H7 (cell line): Measurements from ENCODE around the gene SLC9C1. TPM values are rescaled to one million over a fixed set of nuclear protein-coding genes. Genes with fewer than 3 reads are reported as not detected.
"Not testable (repeated sequence)": the region's sequence is repeated elsewhere in the genome, so short reads cannot be mapped to it uniquely, and the experiment has no call there.

Experiments used
- DNase-seq: peaks from one replicate; pipeline ENCODE4 v3.0.0; 2012
- H3K27me3 ChIP-seq: 2 replicates; pipeline ENCODE4 v1.6.0; 2011; ENCODE audit warnings: mild to moderate bottlenecking, low read length; ENCODE audit not compliant: control insufficient read depth, insufficient read depth
- H3K36me3 ChIP-seq: replicated peaks from 2 replicates; pipeline ENCODE4 v1.5.1; 2011; ENCODE audit warnings: low read length; ENCODE audit not compliant: control insufficient read depth, insufficient read depth
- H3K4me3 ChIP-seq: 2 replicates; pipeline ENCODE4 v1.5.1; 2011; ENCODE audit warnings: low read depth, mild to moderate bottlenecking, control low read depth, low read length, moderate library complexity; ENCODE audit not compliant: insufficient read depth
- total RNA-seq: library from RNA; depleted of rRNA; stranded (reverse); fragments of >200 nt; shearing (Covaris generic); gene quantifications from 2 replicates; pipeline ENCODE4 v1.2.3, GENCODE V29; 2014

SLC9C1 gene
- total RNA-seq, 1 experiment from 2014 or later = 0.38 TPM

- no peaks in the 10 kb centered on the region for H3K27me3 ChIP-seq
- DNase-seq = no peak
- H3K36me3 ChIP-seq = no peaks in the 10 kb centered on the region
- H3K4me3 ChIP-seq = no peak overlapping the region
These were observed 106.7 kb downstream of the SLC9C1 start for GRCh38 chr3:112187300-112187699.

DNA sequence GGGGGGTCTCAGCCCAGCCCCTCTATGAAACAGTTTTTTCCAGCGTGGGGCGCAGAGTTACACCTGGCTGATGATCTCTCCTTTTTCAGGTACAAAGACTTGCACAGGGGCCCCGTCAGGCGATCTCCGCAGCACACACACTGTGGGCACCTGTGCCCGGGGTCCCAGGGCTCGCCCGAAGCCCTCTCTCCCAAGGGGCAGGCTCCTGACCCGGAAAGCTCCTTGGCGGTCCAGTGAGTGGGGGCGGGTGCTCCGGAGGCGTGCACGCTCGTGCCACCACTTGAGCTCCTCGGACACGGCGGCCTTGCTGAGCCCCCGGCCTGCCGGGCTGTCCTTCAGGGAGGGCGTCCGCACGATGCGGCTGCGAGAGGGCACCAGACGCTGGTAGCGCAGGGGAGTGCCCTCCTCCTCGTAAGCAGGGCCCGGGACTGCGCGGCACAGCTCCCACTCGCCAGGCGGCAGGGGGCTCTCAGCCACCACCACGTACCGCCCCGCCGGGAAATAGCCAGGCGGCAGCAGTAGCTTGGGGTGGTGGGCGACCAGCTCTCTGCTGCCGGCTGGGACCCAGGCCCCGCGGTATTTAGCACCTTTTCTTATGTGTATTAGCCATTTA lies 108.5 kb downstream of the SLC9C1 start:
- peak overlapping the region; percentile 21 for H3K4me3 ChIP-seq

DNA sequence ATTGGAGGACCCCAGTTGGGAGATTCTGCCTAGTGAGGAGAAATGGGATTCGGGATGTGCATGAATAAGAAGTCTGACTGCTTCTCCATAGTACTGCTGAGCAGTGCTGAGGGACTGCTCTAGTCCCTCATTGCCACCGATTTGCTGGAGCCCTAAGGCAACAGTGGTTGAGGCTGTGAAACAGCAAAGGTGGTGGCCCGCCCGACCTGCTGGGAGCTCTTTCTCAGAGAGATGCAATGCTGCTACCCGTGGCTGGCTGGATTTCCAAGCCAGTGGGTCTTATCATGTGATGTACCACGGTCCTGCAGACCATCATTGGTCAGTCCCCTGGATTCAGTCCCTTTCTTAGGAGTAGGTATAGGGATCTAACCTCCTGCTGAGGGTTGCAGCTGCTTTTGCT lies 118.4 kb downstream of the SLC9C1 start:
- no peaks in the 10 kb centered on the region for H3K27me3 ChIP-seq
- DNase-seq = no peak
- no peaks in the 10 kb centered on the region for H3K36me3 ChIP-seq
- H3K4me3 ChIP-seq = no peak overlapping the region

More for the DNA sequence above, 108.5 kb downstream of the SLC9C1 start:
- not testable (repeated sequence) for H3K27me3 ChIP-seq, H3K36me3 ChIP-seq, DNase-seq

- Histone ChIP-seq H3K27me3 (no peaks in the 10 kb centered on the region), H3K4me3 (no peak overlapping the region), H3K36me3 (no peaks in the 10 kb centered on the region)
- DNase-seq = no peak
These were observed 119.0 kb downstream of the SLC9C1 start for GRCh38 chr3:112175037-112175436.

DNA sequence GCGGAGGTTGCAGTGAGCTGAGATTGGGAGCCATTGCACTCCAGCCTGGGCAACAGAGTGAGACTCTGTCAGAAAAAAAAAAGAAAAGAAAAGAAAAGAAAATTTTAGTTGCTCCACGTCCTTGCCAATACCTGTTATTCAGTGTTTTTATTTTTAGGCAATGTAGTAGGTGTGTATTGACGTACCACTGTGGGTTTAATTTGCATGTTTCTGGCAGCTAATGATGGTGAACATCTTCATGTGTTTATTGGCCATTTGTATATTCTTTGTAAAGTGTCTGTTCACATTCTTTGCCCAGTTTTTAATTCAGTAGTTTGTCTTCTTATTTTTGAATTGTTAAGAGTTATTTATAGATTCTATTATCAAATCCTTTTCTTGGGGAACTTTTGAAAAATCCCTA lies 122.9 kb downstream of the SLC9C1 start:
- no peak for DNase-seq
- no peaks in the 10 kb centered on the region for H3K36me3 ChIP-seq
- H3K4me3 ChIP-seq = no peak overlapping the region
- no peaks in the 10 kb centered on the region for H3K27me3 ChIP-seq

DNA sequence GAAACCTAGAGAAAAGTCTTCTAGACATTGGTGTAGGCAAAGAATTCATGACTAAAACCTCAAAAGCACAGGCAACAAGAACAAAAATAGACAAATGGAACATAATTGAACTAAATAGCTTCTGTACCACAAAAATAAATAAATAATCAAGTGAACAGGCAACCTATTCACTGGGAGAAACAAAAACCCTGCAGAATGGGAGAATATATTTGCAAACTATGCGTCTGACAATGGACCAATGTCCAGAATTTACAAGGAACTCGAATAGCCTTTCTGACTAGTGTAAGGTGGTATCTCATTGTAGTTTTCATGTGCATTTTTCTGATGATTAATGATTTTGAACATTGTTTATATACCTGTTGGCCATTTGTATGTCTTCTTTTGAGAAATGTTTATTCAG lies 124.0 kb downstream of the SLC9C1 start:
- H3K27me3 ChIP-seq = no peaks in the 10 kb centered on the region
- no peaks in the 10 kb centered on the region for H3K36me3 ChIP-seq
- DNase-seq = no peak
- H3K4me3 ChIP-seq = no peak overlapping the region

GRCh38 chr3:112167758-112168157 lies 126.3 kb downstream of the SLC9C1 start:
- H3K4me3 ChIP-seq = no peak overlapping the region
- no peaks in the 10 kb centered on the region for H3K27me3 ChIP-seq
- DNase-seq = no peak
- H3K36me3 ChIP-seq = no peaks in the 10 kb centered on the region

GRCh38 chr3:112149136-112149535 lies 144.9 kb downstream of the SLC9C1 start:
- Histone ChIP-seq H3K36me3 (no peaks in the 10 kb centered on the region; the same call in 1 of the 2 replicates), H3K4me3 (no peak overlapping the region), H3K27me3 (no peaks in the 10 kb centered on the region)
- no peak for DNase-seq

GRCh38 chr3:112143689-112144088 lies 150.3 kb downstream of the SLC9C1 start:
- no peaks in the 10 kb centered on the region for H3K27me3 ChIP-seq
- no peak for DNase-seq
- no peak overlapping the region for H3K4me3 ChIP-seq
- H3K36me3 ChIP-seq = no peaks in the 10 kb centered on the region

- Histone ChIP-seq H3K27me3 (no peaks in the 10 kb centered on the region), H3K4me3 (no peak overlapping the region), H3K36me3 (no peaks in the 10 kb centered on the region)
- no peak for DNase-seq
These were observed 150.8 kb downstream of the SLC9C1 start for GRCh38 chr3:112143251-112143650.

- Histone ChIP-seq H3K27me3 (no peaks in the 10 kb centered on the region), H3K4me3 (no peak overlapping the region), H3K36me3 (no peaks in the 10 kb centered on the region)
- no peak for DNase-seq
These were observed 152.7 kb downstream of the SLC9C1 start for GRCh38 chr3:112141293-112141692.

GRCh38 chr3:112140584-112140983 lies 153.4 kb downstream of the SLC9C1 start:
- Histone ChIP-seq H3K36me3 (no peaks in the 10 kb centered on the region), H3K4me3 (no peak overlapping the region), H3K27me3 (no peaks in the 10 kb centered on the region)
- DNase-seq = no peak

DNA sequence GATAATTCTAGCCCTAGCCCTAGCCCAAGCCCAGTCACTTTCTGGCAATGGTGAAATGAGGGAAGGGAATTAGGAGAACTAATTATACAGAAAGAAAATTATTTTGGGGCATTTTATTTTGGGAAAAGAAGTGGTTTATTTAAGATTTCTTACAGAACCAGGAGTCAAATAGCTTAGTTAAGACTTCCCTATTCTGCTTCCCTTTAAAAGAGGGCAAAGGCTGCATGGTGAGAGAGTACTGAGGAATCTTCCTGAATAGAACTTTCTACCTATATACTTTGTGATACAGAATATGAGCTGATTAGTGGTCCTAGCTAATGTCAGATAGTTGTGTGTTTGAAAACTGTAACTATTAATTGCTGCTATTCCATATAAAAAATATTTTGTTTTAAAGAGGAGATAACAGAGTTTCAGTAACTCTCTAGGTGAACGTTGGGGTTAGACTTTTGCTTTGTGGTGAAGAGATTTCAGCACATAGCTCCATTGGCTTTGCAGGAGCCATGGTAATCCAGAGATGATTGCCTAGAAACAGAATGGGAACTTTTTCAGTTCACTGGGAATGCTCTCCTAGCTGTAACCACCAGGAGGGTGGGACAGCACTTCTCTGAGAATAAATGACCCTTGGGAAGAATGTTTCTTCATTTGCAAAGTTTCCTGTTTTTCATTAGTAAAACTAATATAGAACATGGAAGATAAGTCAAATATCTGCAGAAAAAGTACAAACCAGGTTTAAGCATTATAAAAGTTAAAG lies 155.6 kb downstream of the SLC9C1 start:
- no peaks in the 10 kb centered on the region for H3K27me3 ChIP-seq
- no peak overlapping the region for H3K4me3 ChIP-seq
- H3K36me3 ChIP-seq = no peaks in the 10 kb centered on the region
- no peak for DNase-seq

DNA sequence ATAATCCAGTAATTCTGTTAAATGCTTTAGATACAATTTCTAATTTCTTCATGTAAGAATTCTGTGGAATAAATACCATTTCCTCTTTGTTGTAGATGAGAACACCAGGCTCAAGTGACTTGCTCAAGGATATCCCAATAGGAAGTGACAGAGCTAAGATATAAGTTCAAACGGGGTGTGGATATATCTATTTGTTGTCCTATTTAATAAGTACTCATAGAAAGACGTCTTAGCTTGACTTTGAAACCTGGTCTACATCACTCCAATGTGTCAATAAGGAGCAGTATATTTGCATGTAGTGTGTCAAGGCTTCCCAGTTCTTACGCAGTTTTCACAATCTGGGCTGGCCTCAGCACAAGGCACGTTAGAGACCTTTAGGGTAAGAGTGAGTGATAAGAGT lies 156.2 kb downstream of the SLC9C1 start:
- Histone ChIP-seq H3K36me3 (no peaks in the 10 kb centered on the region), H3K27me3 (no peaks in the 10 kb centered on the region), H3K4me3 (no peak overlapping the region)
- DNase-seq = no peak

DNA sequence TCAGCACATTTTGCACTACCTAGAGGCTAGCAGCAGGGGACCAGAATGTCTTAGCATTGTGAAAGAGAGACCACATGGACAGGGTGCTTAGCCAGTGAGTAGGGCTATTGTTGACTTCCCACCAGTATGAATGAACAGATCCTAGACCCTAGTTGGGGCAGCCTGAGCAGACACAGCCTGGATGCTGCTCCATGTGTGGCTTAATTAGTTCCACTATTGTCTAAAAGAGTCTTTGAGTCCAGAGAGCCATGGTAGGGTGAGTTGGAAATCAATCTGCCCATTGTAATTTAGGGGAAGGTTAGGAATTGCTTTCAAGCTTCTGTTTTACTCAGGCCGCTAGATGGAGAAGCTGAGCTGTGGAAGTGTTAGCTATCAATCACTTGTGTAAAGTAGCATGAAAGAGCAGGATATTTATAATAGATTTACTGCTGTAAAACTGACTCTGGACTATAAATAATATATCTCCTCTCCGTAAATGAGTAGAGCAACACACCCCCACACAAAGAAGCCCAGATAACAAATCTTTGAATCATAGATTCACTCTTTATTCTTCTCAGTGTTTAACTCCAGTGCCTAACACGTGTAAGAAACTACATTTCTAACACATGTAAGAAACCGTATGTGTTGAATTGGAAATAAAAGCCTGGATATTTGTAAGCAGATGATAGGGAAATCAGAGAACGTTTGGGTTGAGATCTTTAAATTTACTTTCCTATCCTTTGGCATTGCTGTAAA lies 156.9 kb downstream of the SLC9C1 start:
- peak; percentile 27 for DNase-seq
- H3K36me3 ChIP-seq = no peaks in the 10 kb centered on the region
- H3K27me3 ChIP-seq = no peaks in the 10 kb centered on the region

More for the DNA sequence above, 156.9 kb downstream of the SLC9C1 start:
- no peak overlapping the region for H3K4me3 ChIP-seq
